ENCODE results near the gene MAP1A.

Gene MAP1A

GRCh38 chr15:43511012-43511885, 6.2 kb upstream of the MAP1A start:
- peak in 1 of 2 donors; percentile 24 for DNase-seq

- no peak for DNase-seq
Observed at GRCh38 chr15:43513550-43513949, 3.9 kb upstream of the MAP1A start.

GRCh38 chr15:43514241-43515057, 3.0 kb upstream of the MAP1A start:
- peak; percentile 17 to 56 for DNase-seq

GRCh38 chr15:43515741-43516140, 1.7 kb upstream of the MAP1A start:
- DNase-seq = no peak

GRCh38 chr15:43516185-43516584, 1.2 kb upstream of the MAP1A start:
- no peak for DNase-seq

- no peak for DNase-seq
Observed at GRCh38 chr15:43516801-43517353, 531 bp upstream of the MAP1A start.

- DNase-seq = peak in 1 of 2 donors; percentile 23
Observed at GRCh38 chr15:43518197-43518761, 871 bp downstream of the MAP1A start.

GRCh38 chr15:43519196-43519595, 1.8 kb downstream of the MAP1A start:
- no peak for DNase-seq

- no peak for DNase-seq
Observed at GRCh38 chr15:43520138-43520537, 2.7 kb downstream of the MAP1A start.

- no peak for DNase-seq
Observed at GRCh38 chr15:43521419-43521818, 4.0 kb downstream of the MAP1A start.

- DNase-seq = no peak
Observed at GRCh38 chr15:43522247-43522646, 4.8 kb downstream of the MAP1A start.

GRCh38 chr15:43523646-43524045, 6.2 kb downstream of the MAP1A start:
- DNase-seq = no peak

GRCh38 chr15:43524254-43524845, 6.9 kb downstream of the MAP1A start:
- no peak for DNase-seq

- no peak for DNase-seq
Observed at GRCh38 chr15:43525131-43525530, 7.7 kb downstream of the MAP1A start.

GRCh38 chr15:43526261-43526930, 9.0 kb downstream of the MAP1A start:
- no peak for DNase-seq

GRCh38 chr15:43527016-43527801, 9.8 kb downstream of the MAP1A start:
- DNase-seq = no peak

- no peak for DNase-seq
Observed at GRCh38 chr15:43527802-43528541, 10.6 kb downstream of the MAP1A start.

GRCh38 chr15:43528542-43529007, 11.2 kb downstream of the MAP1A start:
- no peak for DNase-seq

GRCh38 chr15:43529141-43529540, 11.7 kb downstream of the MAP1A start:
- DNase-seq = no peak

GRCh38 chr15:43529587-43530345, 12.4 kb downstream of the MAP1A start:
- DNase-seq = no peak

Data from CD4-positive, alpha-beta T cell treated with Interleukin-4 for 1 hour (primary cell).